Lower leg skin (tissue), 3 donors: ENCODE results near the gene KRTAP5-11.

Experiments
- POLR2A ChIP-seq, 2 donors: fragments of 450-650 bp; IDR thresholded peaks; one replicate each; pipeline ENCODE4 v1.6.1; 2016 to 2017; ENCODE audit warnings: antibody characterized with exemption in 2 of 2, mild to moderate bottlenecking in 1 of 2, moderate library complexity in 1 of 2
- TF ChIP-seq, protein P1 (sequence below), 3 donors: fragments of 450-650 bp; IDR thresholded peaks; one replicate each; pipeline ENCODE4 v1.5.1; 2016; ENCODE audit warnings: antibody characterized with exemption in 3 of 3, mild to moderate bottlenecking in 3 of 3, moderate library complexity in 2 of 3

DNA sequence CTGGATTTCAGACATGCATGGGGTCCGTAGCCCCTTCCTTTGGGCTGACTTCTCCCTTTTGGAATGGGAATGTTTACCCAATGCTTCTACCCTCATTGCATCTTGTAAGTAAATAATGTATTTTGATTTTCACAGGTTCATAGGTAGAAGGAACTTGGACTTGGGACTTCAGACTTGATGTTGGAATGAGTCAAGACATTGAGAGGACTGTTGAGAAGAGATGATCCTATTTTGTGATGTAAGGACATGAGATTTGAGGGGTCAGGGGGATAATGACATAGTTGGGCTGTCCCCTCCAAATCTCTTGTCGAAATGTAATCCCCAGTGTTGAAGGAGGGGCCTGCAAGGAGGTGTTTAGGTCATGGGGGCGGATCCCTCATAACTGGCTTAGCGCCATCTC lies 18.2 kb downstream of the KRTAP5-11 start:
- TF ChIP-seq, protein P1, sequence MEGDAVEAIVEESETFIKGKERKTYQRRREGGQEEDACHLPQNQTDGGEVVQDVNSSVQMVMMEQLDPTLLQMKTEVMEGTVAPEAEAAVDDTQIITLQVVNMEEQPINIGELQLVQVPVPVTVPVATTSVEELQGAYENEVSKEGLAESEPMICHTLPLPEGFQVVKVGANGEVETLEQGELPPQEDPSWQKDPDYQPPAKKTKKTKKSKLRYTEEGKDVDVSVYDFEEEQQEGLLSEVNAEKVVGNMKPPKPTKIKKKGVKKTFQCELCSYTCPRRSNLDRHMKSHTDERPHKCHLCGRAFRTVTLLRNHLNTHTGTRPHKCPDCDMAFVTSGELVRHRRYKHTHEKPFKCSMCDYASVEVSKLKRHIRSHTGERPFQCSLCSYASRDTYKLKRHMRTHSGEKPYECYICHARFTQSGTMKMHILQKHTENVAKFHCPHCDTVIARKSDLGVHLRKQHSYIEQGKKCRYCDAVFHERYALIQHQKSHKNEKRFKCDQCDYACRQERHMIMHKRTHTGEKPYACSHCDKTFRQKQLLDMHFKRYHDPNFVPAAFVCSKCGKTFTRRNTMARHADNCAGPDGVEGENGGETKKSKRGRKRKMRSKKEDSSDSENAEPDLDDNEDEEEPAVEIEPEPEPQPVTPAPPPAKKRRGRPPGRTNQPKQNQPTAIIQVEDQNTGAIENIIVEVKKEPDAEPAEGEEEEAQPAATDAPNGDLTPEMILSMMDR (IDR thresholded peaks at IDR 0.05): no peak
- no peak for TF ChIP-seq POLR2A (IDR thresholded peaks at IDR 0.05)
